EL (cell line): ENCODE measurements around the gene DOCK11.

Experiments used
- DNase-seq: peaks from one replicate; pipeline ENCODE4 v3.0.0-alpha.2; 2016

The DOCK11 gene

DNA sequence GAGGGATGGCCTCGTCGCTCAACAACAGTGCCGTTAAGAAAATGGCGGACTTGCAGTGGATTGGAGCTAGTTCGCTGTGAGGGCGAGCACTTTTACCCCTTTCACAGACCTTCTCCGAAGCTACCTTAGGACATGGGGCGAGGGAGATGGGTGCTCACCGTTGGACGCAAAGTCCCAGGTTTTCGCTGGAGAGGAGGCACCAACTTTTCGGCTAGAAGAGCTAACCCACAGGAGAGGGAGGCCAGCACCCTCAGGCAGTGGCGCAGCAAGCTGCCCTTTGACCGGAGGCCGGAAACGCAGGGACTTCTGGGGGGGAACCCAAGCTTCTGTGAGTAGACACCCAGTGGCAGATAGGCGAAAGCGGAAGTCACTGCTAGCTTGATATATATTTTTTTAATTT lies 138.7 kb downstream of the DOCK11 start:
- no peak for DNase-seq

DNA sequence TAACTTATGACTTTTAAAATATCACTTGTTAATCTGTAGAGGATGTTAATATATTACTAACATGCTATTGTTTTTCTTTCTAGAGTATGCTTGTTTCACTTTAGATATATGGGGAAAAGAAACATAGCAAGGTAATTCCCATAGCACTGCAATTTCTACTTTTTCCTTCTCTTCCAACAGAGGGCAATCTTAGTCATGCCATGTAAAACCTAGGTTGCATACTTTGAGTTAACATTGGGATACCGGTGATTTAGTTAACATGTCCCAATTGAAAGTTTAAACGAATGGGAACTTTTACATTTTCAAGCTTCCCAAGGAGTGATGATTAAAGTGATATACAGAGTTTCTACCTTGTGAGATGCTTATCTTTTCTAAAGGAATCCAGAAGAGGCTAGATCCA lies 142.4 kb downstream of the DOCK11 start:
- DNase-seq = peak; percentile 2

DNA sequence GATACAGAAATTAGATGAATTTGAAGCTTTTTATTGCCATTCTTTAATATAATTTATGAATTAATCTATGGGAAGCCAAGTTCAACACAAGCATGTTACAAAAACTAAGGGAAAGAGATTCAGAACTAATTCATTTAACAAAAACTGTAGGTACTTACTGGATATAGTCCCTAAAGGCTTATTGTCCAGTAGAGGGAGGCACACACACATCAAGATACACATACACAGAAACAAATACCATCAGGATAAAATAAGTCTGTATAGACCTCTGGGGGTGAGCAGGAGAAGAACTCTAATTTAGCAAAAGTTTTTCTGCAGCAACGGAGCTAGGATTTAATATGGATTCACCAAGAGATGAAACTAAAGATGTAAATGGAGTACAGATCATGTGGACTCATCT lies 148.8 kb downstream of the DOCK11 start:
- peak; percentile 35 for DNase-seq

DNA sequence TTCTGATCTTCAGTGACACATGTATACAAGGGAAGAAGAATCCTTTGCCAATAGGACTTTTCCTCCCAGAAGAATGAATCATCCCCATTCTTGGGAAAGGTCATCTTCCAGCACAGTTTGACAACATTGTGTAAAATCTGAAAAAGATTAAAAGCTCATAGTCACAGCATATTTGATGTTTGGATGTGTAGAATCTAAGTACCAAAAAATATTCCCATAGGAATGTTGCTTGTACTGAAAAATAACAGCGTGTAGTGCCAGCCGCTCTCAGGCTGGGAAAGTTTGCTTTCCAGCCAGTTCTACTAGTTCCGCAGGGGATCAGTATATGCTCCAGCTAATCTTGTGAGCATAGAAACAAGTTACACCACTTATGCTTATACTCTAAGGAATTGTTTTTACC lies 157.1 kb downstream of the DOCK11 start:
- peak; percentile 4 for DNase-seq

DNA sequence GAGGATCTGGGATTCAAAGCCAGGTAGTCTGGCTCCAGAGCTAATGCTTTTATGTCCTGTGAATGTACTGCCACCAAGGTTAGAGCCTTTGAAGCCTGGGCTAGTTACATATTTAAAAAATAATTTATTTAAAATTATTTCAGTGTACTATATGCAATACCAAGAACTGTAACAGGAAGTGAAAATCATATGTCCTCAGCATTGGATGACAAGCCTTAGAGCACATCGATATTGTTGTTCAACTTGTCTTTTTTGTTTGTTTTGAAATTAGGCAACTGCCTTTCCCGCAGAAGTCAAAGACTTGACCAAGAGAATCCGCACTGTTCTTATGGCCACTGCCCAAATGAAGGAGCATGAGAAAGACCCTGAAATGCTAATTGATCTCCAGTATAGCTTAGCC lies 158.7 kb downstream of the DOCK11 start:
- DNase-seq = no peak

DNA sequence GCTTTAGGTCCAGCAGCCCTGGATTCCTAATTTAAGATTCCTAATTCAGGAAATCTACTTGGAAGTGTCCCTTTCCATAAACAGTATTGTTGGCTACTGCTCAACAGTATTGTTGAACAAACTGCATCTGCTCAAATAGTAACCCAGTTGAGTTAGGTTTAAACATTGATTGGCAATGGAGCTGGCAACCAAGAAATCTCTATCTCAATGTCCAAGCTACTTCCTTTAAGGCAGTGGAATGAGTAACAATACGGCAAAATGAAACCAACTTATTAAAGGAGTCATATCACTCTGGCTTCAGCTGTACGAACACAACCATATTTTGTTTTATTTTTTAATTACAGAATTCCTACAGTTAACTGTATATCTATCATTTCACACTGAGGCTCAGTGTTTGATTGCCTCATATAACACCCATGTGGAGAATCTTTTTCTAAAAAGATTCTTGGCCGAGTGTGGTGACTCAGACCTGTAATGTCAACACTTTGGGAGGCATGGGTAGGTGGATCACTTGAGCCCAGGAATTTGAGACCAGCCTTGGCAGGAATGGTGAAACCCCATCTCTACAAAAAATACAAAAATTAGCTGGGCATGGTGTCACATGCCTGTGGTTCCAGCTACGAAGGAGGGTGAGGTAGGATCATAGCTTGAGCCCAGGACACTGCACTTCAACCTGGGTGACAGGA lies 160.1 kb downstream of the DOCK11 start:
- peak; percentile 73 for DNase-seq

DNA sequence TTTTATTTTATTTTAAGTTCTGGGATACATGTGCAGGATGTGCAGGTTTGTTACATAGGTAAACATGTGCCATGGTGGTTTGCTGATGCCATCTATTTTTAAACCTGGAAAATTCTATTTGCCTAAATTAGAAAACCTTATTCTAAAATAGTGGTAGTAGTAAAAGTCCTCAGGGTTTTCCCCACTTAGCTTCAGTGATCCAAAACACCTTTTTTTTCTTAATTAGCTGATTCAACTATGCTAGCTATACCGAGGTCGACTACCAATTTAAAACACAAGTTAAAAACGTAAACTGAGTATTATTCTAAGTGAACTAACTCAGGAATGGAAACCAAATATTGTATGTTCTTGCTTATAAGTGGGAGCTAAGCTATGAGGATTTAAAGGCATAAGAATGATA lies 161.8 kb downstream of the DOCK11 start:
- DNase-seq = no peak

DNA sequence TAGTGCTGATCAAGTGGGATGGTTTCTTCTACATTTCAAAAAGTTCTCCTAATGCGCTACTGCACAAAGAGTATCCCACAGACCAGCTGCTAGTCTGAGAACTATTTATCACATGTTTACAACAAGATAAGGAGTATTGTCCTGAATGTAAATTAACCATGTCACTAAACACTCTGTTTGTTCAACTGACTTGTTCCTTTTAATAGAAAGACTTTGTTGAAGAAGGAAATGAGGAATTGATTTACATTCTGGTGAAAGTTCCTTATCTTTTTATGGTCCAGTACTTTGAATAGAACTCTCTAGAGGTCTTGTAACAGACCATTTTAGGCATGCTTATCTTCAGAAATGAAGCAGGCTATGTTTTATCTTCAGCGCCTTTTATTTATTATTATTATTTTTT lies 164.5 kb downstream of the DOCK11 start:
- no peak for DNase-seq

DNA sequence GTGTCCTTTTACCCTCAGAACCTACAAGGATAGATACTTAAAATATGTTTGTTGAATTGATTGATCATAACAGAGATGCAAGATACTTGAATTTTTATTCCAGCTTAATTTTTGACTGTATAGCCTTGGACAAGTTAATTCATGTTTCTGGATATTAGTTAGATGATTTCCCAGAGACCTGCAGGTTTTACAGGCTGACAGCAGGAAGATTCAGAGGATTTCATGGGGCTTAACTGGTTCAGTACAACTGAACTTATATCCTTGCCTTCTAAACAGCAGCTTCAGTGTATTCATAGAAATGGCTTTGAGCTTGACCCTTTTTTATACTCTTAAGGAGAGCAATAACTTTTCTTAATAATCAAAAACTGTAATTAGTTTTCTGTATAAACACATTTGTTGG lies 169.6 kb downstream of the DOCK11 start:
- no peak for DNase-seq

DNA sequence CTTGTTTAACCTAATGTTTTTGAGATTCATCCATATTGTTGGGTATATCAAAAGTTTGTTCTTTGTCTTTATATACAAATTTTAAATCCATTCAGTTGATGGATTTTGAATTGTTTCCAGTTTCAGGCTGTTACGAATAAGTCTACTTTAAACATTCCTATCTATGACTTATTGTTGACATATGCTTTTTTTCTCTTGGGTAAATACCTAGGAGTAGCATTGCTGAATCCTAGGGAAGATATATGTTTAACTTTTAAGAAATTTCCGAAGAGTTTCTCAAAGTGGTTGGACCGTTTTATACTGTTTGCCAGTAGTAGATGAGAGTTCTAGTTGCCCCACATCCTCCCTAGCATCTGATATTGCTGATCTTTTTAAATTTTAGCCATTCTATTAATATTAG lies 170.9 kb downstream of the DOCK11 start:
- DNase-seq = peak; percentile 8

DNA sequence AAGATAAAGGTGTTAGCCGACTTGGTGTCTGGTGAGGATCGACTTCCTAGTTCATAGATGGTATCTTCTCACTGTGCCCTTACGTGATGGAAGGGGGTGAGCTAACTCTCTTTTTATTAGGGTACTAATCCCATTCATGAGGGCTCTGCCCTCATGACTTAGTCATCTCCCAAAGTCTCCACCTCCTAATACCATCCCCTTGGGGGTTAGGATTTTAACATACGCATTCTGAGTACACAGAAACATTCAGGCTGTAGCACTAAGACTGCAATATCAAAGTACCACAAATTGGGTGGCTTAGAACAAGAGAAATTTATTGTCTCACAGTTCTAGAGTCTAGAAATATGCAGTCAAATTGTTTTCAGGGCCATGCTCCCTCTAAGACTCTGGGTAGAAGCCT lies 173.8 kb downstream of the DOCK11 start:
- no peak for DNase-seq

DNA sequence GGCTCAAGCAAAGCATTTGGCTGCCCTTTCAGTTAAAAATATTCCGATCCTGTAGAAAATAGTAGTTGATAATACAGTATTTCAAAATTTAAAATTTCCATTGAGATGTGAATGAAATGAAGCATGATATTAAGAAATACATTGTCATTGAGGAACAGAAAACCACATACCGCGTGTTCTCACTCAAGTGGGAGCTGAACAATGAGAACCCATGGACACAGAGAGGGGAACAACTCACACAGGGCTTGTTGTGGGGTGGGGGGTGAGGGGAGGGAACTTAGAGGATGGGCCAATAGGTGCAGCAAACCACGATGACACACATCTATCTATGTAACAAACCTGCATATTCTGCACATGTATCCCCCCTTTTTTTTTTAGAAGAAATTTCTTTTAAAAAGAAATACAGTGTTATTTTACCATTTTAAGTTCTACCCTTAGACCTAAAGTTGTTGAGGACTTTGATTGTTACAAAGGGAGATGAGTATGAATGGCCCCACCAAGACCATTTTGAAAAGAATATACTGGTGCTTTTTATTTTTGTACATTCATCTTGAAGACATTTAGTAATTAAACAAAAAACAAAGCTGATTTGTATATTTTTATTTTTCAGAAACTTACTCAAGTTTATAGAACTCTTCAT lies 179.8 kb downstream of the DOCK11 start:
- no peak for DNase-seq

DNA sequence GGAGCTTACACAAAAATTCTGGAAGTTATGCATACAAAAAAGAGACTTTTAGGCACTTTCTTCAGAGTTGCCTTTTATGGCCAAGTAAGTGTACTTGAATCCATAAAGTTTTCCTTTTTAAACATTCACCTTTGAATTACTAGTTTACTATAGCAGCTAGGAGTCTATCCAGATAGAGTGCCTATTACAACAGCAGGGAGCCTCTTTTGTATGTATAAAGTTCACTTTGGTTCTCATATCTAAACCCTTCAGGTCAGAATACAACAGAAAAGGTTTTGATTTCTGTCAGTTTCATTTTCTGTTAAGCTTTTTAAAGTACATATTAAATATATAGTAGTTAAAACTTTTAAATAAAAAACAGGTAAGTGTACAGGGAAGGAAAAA lies 180.3 kb downstream of the DOCK11 start:
- DNase-seq = no peak

DNA sequence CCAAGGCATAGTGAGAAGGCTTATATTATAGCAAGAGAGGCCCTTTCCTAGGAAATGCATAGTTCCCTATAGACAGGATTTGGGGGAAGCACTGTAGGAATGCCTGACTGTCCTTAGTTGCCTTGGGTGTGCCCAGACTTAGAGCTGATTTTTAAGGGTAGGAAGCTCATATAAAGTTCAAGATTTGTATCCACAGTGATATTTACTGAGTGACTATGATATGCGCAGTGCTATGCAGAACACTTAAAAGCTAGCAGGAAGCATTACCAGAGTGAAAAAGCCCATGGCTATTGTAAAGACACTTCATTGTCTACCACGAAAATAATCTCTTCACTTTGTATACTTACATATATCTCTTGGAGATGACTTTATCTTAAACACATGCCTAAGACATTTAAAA lies 181.7 kb downstream of the DOCK11 start:
- DNase-seq = no peak

DNA sequence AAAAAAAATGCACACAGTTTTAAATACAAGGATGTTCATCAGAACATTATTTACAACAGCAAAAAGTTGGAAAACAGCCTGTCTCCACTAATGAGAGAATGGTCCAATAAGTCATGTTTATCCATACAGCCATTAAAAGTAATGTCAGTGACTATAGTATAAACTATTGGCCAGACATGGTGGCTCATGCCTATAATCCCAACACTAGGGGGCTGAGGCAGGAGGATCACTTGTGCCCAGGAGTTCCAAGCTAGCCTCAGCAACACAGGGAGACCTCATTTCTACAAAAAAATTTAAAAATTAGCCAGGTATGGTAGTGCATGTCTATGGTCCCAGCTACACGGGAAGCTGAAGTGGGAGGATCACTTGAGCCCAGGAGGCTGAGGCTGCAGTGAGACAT lies 183.7 kb downstream of the DOCK11 start:
- no peak for DNase-seq

DNA sequence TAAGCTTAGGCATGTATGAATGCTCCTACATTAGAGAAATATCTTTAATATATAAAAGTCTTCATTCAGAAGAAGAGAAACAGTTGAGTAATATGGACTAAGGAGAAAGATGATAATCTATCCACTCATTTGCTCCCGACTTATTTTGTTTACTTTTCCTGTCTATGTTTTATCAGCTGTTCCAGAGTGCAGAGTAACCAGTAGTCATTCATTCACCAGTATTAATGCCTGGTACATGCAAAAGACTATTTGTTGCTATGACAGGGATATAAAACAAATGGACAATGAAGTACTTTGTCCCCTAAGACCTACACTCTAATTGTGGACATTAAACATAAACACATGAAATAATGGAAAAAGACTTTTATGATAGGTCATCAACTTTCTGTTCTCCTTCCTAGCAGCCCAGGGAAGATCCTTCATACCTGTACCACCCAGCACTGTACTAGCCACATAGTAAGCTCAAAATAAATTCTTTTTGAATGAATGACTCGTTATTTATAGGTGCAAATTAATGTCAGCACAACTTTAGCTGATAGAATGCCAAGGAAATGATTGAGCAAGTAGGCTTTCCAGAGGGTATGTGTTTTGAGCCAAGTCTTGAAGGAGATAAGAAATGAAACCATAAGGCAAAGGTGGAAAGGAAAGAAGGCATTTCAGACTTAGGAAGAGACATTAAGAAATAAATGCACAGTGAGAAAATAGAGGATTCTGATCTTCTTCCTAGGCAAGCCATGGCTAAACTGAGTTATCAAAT lies 186.8 kb downstream of the DOCK11 start:
- no peak for DNase-seq

DNA sequence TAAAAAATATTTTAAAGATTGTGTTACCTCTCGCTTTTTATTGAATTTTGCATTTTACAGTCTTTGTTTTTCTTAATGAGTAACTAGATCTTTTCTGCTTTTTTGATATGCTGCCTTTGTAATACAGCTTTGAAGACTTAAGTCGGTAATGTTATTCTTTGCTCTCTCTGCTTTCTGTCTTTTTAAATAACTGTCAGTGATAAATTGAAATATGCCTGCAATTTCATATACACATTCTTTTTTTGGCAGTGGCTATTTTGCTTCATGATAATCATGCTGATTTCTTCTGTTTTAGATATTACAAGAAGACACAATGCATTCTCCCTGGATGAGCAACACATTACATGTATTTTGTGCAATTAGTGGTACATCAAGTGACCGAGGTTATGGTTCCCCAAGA lies 189.8 kb downstream of the DOCK11 start:
- no peak for DNase-seq

DNA sequence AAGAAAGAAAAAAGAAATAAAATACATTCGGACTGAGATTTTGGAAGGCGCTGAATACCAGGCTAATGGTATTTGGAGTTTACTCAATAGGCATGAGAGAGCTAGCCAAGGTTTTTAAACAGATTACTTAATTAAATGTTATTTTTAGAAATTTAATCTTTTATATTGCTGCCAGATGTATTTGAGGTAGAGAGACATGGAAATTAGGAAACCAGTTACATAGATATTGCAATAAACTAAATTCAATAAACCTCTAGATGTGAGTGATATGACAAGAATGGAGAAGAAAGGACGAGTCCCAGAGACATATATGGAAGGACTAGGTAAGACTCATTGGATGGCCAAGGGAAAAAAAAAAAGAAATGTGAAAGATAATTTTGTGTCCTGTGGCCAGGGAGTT lies 193.3 kb downstream of the DOCK11 start:
- DNase-seq = no peak

DNA sequence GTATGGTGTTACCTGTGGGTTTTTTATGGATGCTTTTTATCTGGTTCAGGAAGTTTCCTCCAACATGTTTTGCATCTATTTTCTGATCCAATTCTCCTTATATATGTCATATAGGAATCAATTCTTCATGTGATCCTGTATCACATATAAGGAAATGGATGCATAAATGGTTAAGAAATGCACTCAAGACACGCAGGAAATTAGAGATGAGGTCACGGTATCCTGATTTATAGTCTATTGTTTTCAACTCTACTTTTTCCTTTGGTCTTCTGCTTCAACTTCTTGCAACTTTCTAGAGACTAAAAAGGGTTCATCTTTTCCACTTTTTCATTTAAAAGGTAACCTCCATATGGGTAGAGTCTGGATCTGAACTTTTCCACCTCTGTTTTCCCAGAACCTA lies 198.2 kb downstream of the DOCK11 start:
- no peak for DNase-seq

DNA sequence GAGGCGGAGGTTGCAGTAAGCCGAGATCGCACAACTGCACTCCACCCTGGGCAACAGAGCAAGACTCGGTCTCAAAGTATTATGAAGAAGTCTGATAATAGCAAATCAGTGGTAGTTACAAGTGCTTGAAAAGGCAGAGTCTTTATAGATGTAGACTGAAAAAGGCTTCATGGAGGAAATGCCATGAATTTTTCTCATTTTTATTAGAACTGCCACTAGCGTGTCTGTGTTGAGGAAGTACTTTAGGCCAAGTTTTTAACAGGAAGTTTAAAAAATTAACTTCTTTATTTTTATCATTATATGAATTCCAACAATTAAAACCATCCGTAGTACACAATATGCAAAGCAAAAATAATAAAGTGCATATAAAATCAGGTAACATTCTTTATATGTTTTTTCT lies 199.0 kb downstream of the DOCK11 start:
- DNase-seq = peak; percentile 24

DNA sequence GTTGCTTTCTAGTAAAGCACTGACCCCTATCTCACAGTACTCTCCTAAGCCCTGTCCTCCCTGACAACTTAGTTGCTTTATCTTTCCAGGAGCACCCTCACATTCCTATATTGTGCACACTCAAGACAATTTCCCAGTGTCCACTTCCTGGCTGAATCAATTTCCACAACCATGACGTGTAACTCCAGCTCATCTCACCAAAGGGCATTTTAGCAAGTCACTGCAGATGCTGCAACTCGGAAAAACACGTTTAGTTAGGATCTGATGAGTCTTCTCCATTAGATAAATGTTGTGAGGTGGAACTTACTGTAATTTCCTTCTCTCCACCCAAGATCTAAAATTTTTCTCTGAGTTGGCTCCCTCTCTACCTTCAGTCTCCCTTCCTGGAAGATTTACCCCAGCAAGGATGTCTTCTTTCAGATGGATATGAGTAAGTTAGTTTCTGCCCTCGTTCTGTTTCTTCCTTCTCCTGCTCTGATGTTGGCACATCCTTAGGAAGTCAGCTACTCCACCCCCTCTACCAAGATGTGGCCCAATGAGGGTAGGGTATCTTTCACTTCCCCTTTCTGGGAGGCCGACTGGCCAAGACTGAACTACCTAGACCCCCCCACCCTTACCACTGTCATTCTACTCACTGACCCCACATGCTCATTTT lies 203.0 kb downstream of the DOCK11 start:
- DNase-seq = peak; percentile 32

DNA sequence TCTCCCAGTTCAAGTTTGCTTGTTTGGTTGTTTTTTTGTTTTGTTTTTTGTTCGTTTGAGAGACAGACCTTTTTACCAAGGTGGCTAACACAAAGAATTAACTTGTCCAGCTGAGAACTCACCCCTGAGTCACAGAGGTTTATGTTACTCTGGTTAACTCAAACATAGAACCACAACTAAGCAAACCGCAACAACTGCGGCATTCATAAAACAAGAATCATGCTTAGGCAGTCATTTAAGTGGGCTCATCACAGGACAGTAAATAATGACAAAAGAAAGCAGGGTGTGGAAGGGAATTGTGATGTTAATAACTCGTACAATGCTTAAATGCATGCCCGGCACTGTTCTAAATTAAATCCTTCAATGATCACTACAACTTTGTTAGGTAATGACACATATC lies 207.1 kb downstream of the DOCK11 start:
- DNase-seq = no peak

DNA sequence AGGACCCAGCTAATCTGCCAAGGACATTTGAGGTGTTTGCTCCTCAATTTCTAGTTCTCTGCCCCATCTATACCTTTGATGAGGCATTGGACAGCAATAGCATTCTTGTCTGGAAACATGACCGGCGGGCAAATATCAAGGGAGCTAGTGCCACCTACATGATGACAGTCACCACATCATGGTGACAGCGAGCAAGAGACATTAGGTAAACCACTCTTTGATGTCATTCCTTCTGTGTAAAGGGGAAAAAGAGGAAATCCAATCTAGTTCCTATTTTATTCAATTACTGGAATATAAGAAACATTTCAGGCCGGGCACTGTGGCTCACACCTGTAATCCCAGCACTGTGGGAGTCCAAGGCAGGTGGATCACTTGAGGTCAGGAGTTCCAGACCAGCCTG lies 211.1 kb downstream of the DOCK11 start:
- no peak for DNase-seq

DNA sequence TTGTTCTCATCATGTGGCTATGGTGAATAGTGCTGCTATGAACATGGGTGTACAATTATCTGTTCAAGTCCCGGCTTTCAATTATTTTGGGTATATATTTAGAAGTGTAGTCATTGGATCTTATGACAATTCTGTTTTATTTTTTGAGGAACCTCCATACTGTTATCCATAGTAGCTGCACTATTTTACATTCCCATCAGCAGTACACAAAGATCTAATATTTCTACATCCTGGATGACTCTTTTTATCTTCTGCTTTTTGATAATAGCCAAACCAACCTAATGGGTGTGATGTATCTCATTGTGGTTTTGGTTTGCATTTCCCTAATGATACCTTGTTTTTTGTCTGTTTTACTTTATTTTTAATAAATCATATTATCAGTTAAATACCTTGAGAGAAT lies 218.9 kb downstream of the DOCK11 start:
- no peak for DNase-seq
